K562 (cell line): ENCODE measurements around the gene COL23A1. TPM values are rescaled to one million over a fixed set of nuclear protein-coding genes. Genes with fewer than 3 reads are reported as not detected.

Experiments
- ATF3 ChIP-seq, 2 experiments: fragments of 450-650 bp in 1 of 2; sonication (generic) in 1 of 2; formaldehyde crosslinking in 1 of 2; IDR thresholded peaks in 1 of 2; conservative IDR thresholded peaks in 1 of 2; 2 replicates each; pipeline versions ENCODE4 v1.6.1 to v1.8.1; 2016 to 2023; ENCODE audit warnings: mild to moderate bottlenecking in 2 of 2, moderate library complexity in 2 of 2, inconsistent platforms in 1 of 2, missing genetic modification reagents in 1 of 2
- ATF7 ChIP-seq: fragments of 450-650 bp; IDR thresholded peaks from 2 replicates; pipeline ENCODE4 v1.7.1; 2014; ENCODE audit warnings: mild to moderate bottlenecking, moderate library complexity
- CCNT2 ChIP-seq: IDR thresholded peaks from 2 replicates; pipeline ENCODE4 v1.6.1; 2011; ENCODE audit warnings: borderline replicate concordance, low read depth, mild to moderate bottlenecking, moderate library complexity, mixed read lengths, low read length; ENCODE audit not compliant: insufficient read length; ENCODE audit errors: extremely low read depth
- CSDE1 ChIP-seq, 2 experiments: fragments of 450-650 bp; IDR thresholded peaks; 2 replicates each; pipeline ENCODE4 v1.6.1; 2016; ENCODE audit warnings: mild to moderate bottlenecking in 1 of 2
- FOSL1 ChIP-seq: fragments of 200-800 bp; sonication (Bioruptor generic); conservative IDR thresholded peaks from 2 replicates; pipeline ENCODE4 v1.6.1; 2016; ENCODE audit warnings: missing genetic modification characterization, missing compliant biosample characterization
- FOXK2 ChIP-seq, 2 experiments: fragments of 450-650 bp; IDR thresholded peaks in 1 of 2; conservative IDR thresholded peaks in 1 of 2; 2 replicates each; pipeline ENCODE4 v1.6.1; 2016; ENCODE audit warnings: low read depth in 2 of 2, mild to moderate bottlenecking in 1 of 2
- LARP7 ChIP-seq: fragments of 450-650 bp; IDR thresholded peaks from 2 replicates; pipeline ENCODE4 v1.6.1; 2016
- NFIC ChIP-seq: fragments of 450-650 bp; IDR thresholded peaks from 2 replicates; pipeline ENCODE4 v1.6.1; 2017; ENCODE audit warnings: mild to moderate bottlenecking, inconsistent platforms
- PCBP2 ChIP-seq: fragments of 200-400 bp; formaldehyde crosslinking; IDR thresholded peaks from 2 replicates; pipeline ENCODE4 v1.6.1; 2018; ENCODE audit warnings: low read length, low read depth, mild to moderate bottlenecking, moderate library complexity; ENCODE audit not compliant: poor library complexity, severe bottlenecking
- TRIM28 ChIP-seq: fragments of 450-650 bp; IDR thresholded peaks from 2 replicates; pipeline ENCODE4 v1.6.1; 2017
- ZC3H8 ChIP-seq: fragments of 450-650 bp; IDR thresholded peaks from 2 replicates; pipeline ENCODE4 v1.6.1; 2017
- ZNF766 ChIP-seq: fragments of 200-800 bp; sonication (Bioruptor generic); conservative IDR thresholded peaks from 2 replicates; pipeline ENCODE4 v1.6.1; 2016; ENCODE audit warnings: missing genetic modification characterization, missing compliant biosample characterization
- polyA plus RNA-seq, 8 experiments: library from polyadenylated mRNA; depleted of rRNA in 4 of 8; stranded (reverse) in 5 of 8; unstranded in 3 of 8; fragments of >200 nt; fragmentation: Nextera tagmentation in 2 of 8; fragmentation: Illumina TruSeq in 1 of 8; extraction: Ambion mirVana in 2 of 8; extraction: Trizol in 1 of 8; gene quantifications; 2 replicates each; pipeline versions ENCODE4 v1.2.1 to v1.2.3, GENCODE V29; 2011 to 2014; ENCODE audit warnings: inconsistent platforms in 1 of 8, missing spikeins in 1 of 8
- total RNA-seq, 7 experiments: library from RNA; depleted of rRNA in 6 of 7; stranded (reverse); fragments of >200 nt in 6 of 7; fragmentation: Illumina TruSeq in 2 of 7; extraction: Trizol in 2 of 7; gene quantifications; 2 replicates each; pipeline versions ENCODE4 v1.2.1 to v1.2.3, GENCODE V29; 2011 to 2021; ENCODE audit warnings: low replicate concordance in 1 of 7
- TF ChIP-seq, protein P1 (sequence below): fragments of 450-650 bp; IDR thresholded peaks from 2 replicates; pipeline ENCODE4 v1.7.1; 2018; ENCODE audit warnings: mild to moderate bottlenecking, low read depth; ENCODE audit not compliant: partially characterized antibody
- TF ChIP-seq, protein P2 (sequence below): IDR thresholded peaks from 3 replicates; pipeline ENCODE4 v1.6.1; 2011; ENCODE audit warnings: borderline replicate concordance, mild to moderate bottlenecking; ENCODE audit not compliant: insufficient read length, insufficient read depth

Gene COL23A1
- total and polyA plus RNA-seq, 9 of the 15 experiments (the other 6 are each of a cell fraction or from before 2014, with no cell fraction given), result 0.09 TPM; not detected in 8

- TF ChIP-seq, protein P1, sequence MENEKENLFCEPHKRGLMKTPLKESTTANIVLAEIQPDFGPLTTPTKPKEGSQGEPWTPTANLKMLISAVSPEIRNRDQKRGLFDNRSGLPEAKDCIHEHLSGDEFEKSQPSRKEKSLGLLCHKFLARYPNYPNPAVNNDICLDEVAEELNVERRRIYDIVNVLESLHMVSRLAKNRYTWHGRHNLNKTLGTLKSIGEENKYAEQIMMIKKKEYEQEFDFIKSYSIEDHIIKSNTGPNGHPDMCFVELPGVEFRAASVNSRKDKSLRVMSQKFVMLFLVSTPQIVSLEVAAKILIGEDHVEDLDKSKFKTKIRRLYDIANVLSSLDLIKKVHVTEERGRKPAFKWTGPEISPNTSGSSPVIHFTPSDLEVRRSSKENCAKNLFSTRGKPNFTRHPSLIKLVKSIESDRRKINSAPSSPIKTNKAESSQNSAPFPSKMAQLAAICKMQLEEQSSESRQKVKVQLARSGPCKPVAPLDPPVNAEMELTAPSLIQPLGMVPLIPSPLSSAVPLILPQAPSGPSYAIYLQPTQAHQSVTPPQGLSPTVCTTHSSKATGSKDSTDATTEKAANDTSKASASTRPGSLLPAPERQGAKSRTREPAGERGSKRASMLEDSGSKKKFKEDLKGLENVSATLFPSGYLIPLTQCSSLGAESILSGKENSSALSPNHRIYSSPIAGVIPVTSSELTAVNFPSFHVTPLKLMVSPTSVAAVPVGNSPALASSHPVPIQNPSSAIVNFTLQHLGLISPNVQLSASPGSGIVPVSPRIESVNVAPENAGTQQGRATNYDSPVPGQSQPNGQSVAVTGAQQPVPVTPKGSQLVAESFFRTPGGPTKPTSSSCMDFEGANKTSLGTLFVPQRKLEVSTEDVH, result no peak
- TF ChIP-seq NFIC, result no peak
- no peak for TF ChIP-seq CSDE1 (IDR thresholded peaks at IDR 0.05)
- TF ChIP-seq ATF7, result peak; percentile 13; the same call in 1 of the 2 replicates
- TF ChIP-seq LARP7, result no peak
- no peak for TF ChIP-seq TRIM28
- no peak for TF ChIP-seq ZC3H8
- no peak for TF ChIP-seq PCBP2
- no peak for TF ChIP-seq ZNF766
- TF ChIP-seq, protein P2, sequence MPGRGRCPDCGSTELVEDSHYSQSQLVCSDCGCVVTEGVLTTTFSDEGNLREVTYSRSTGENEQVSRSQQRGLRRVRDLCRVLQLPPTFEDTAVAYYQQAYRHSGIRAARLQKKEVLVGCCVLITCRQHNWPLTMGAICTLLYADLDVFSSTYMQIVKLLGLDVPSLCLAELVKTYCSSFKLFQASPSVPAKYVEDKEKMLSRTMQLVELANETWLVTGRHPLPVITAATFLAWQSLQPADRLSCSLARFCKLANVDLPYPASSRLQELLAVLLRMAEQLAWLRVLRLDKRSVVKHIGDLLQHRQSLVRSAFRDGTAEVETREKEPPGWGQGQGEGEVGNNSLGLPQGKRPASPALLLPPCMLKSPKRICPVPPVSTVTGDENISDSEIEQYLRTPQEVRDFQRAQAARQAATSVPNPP, result no peak
- TF ChIP-seq FOSL1 (tag), result no peak
- no peak for TF ChIP-seq FOXK2 (conservative IDR thresholded peaks at IDR 0.05 in 1 of 2, IDR thresholded peaks at IDR 0.05 in 1 of 2; ENCODE audit: low read depth in 2 of 2)
- TF ChIP-seq ATF3 (IDR thresholded peaks at IDR 0.05), result 0 out of 2 replicates have a peak, but pooled peaks have one; percentile 28
- TF ChIP-seq ATF3 (CRISPR knock-in tag; conservative IDR thresholded peaks at IDR 0.05), result no peak
- TF ChIP-seq CCNT2, result no peak
These were observed 144.7 kb downstream of the COL23A1 start (continued) for GRCh38 chr5:178445534-178445933.
